Measurements from ENCODE around the gene PADI6.

GRCh38 chr1:17416389-17416788 is 44.4 kb downstream of the PADI6 start:
- TF ChIP-seq, protein P1, sequence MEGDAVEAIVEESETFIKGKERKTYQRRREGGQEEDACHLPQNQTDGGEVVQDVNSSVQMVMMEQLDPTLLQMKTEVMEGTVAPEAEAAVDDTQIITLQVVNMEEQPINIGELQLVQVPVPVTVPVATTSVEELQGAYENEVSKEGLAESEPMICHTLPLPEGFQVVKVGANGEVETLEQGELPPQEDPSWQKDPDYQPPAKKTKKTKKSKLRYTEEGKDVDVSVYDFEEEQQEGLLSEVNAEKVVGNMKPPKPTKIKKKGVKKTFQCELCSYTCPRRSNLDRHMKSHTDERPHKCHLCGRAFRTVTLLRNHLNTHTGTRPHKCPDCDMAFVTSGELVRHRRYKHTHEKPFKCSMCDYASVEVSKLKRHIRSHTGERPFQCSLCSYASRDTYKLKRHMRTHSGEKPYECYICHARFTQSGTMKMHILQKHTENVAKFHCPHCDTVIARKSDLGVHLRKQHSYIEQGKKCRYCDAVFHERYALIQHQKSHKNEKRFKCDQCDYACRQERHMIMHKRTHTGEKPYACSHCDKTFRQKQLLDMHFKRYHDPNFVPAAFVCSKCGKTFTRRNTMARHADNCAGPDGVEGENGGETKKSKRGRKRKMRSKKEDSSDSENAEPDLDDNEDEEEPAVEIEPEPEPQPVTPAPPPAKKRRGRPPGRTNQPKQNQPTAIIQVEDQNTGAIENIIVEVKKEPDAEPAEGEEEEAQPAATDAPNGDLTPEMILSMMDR (IDR thresholded peaks at IDR 0.05; ENCODE audit: borderline replicate concordance, extremely low read depth, low read length, poor library complexity, severe bottlenecking), result no peak
- TF ChIP-seq EZH2 (IDR thresholded peaks at IDR 0.05; ENCODE audit: borderline replicate concordance, low read depth, low read length, severe bottlenecking), result no peak
